Cortex of kidney (tissue), 1 donor: ENCODE data around the gene HAX1.
"Not testable (repeated sequence)": the region's sequence is repeated elsewhere in the genome, so short reads cannot be mapped to it uniquely, and the experiment has no call there.

ENCODE experiments used
- DNase-seq: peaks from one replicate; lab custom pipeline; 2025; lab: John Stamatoyannopoulos, UW

The HAX1 gene

GRCh38 chr1:154272217-154272998, at the start of gene HAX1:
Gene HAX1 (plus strand): TSS chr1:154272629. CDS start chr1:154272724, 95 bp downstream.
- no peak for DNase-seq

GRCh38 chr1:154222918-154223317, 49.5 kb upstream of the HAX1 start:
- DNase-seq: no peak

GRCh38 chr1:154223621-154224020, 48.8 kb upstream of the HAX1 start:
- DNase-seq: no peak

GRCh38 chr1:154225370-154225769, 47.1 kb upstream of the HAX1 start:
- DNase-seq: no peak

GRCh38 chr1:154231112-154231511, 41.3 kb upstream of the HAX1 start:
- DNase-seq: not testable (repeated sequence)

- DNase-seq: not testable (repeated sequence)
Measured at GRCh38 chr1:154233127-154233526, 39.3 kb upstream of the HAX1 start.

- DNase-seq: no peak
Measured at GRCh38 chr1:154236855-154237254, 35.6 kb upstream of the HAX1 start.

GRCh38 chr1:154237435-154237834, 35.0 kb upstream of the HAX1 start:
- DNase-seq: no peak

GRCh38 chr1:154237880-154238506, 34.4 kb upstream of the HAX1 start:
- DNase-seq: no peak

- DNase-seq: no peak
Measured at GRCh38 chr1:154239491-154239890, 32.9 kb upstream of the HAX1 start.

GRCh38 chr1:154240294-154240833, 32.1 kb upstream of the HAX1 start:
- DNase-seq: no peak

GRCh38 chr1:154241703-154242351, 30.6 kb upstream of the HAX1 start:
- no peak for DNase-seq

GRCh38 chr1:154253671-154254070, 18.8 kb upstream of the HAX1 start:
- no peak for DNase-seq

GRCh38 chr1:154256686-154257085, 15.7 kb upstream of the HAX1 start:
- no peak for DNase-seq

- no peak for DNase-seq
Measured at GRCh38 chr1:154258784-154259183, 13.6 kb upstream of the HAX1 start.

- no peak for DNase-seq
Measured at GRCh38 chr1:154260127-154260526, 12.3 kb upstream of the HAX1 start.

- no peak for DNase-seq
Measured at GRCh38 chr1:154263465-154264332, 8.7 kb upstream of the HAX1 start.

GRCh38 chr1:154264454-154264853, 8.0 kb upstream of the HAX1 start:
- DNase-seq: no peak

GRCh38 chr1:154265586-154265985, 6.8 kb upstream of the HAX1 start:
- no peak for DNase-seq

- no peak for DNase-seq
Measured at GRCh38 chr1:154270833-154271232, 1.6 kb upstream of the HAX1 start.

GRCh38 chr1:154272999-154273563, 652 bp downstream of the HAX1 start:
- DNase-seq: no peak
